Measurements from ENCODE around the gene GRHL1. TPM values are rescaled to one million over a fixed set of nuclear protein-coding genes. Genes with fewer than 3 reads are reported as not detected.

Gene GRHL1
- total RNA-seq, 1 donor from 2014 or later, result 1.1 TPM

DNA sequence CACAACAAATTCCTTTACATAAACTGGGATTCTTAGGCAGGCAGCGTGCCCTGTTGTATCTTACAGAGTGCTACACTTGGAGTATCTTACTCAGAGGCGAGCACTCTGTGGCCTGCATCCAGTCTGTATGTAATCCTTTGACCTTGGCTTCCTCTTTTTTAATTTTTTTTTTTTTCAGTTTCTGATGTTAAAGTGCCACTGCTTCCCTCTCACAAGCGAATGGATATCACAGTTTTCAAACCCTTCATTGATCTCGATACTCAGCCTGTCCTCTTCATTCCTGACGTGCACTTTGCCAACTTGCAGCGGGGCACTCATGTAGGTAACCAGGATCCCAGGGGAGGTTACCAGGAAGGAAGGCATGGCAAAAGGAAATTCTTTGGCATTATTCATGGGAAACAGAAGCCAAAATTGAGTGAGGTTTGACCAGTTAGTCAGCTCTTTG lies 40.4 kb downstream of the GRHL1 start:
- intact Hi-C loops (cut with micrococcal nuclease), result no loop called here

DNA sequence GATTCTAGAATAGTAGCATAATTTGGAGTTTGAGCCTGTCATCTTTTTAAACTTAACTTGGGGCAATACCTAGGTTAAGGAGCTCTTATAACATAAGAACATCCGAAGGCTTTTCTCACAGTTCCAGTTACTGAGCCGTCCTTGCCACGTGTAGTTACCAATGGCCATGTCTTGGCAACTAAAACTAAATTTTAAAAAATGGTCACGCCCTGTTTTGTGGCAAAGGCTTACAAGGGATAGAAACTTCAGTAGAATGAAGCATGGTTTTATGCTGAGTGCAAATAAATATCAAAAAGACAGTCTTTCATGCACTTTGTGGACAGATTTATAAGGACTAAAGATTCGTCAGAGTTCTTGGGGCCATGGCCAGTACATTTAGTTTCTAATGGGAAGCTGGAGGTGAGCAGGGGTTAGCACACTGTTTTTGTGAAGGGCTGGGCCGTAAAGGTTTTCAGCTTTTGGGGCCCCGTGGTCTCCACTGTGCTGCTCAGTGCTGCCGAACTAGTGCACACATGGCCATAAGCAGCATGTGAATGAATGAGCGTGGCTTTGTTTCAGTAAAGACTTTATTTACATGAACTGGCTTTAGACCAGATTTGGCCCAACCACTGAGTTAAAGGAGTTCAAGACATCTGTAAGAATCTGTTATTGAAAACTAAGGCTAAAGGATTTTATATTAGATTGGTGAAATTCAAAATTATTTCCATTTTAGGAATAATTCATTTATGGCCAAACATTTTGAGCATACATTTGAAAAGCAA lies 41.1 kb downstream of the GRHL1 start:
- intact Hi-C loops (cut with micrococcal nuclease), result no loop called here

DNA sequence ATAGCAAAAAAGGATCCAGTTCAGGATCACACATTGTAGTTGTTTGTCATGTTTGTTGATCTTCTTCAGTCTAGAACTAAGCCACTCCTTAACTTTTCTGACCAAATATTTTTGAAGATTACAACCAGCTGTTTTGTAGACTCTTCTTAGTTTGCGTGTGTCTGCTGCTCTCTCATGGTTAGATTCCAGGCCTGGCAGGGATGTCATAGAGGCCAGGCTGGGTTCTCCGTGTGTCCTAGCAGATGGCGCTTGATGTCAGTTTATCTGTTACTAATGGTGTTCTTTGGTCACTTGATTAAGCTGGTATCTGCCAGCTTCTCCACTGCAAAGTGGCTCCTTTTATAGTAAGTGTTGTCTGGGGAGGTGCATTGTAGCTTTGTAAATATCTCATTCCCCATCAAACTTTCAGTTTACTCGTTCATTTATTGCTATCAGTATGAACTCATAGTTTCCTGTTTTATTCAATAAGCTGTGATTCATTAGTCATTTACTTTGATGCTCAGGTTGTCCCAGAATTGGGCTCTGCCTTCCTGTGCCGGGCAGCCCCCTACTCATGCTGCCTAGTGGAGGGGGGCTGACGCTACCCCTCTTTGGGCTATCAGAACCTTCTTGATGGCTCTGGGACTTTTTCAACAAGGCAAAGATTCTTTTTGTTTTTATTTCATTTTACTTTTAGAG lies 42.1 kb downstream of the GRHL1 start:
- intact Hi-C loops (cut with micrococcal nuclease), result no loop called here

DNA sequence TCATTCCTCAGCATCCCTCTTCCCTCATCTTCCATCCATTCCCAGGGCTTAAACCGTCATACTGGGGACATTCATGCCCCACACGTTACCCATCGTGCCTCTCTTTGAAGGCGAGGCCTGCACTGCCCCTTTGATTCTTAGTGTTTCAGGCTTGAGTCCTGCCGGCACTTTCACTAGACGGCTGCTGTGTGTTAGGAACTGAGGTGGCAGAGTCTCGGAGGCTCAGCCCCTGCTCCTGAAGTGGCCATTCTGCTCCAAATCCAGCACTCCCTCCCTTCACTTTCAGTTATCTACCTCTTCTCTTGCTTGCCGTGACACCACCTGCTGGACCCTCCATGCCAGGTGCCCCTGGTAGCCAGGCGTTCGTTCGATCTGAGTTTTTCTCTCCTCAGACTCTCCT lies 43.0 kb downstream of the GRHL1 start:
- intact Hi-C loops (cut with micrococcal nuclease), result no loop called here

DNA sequence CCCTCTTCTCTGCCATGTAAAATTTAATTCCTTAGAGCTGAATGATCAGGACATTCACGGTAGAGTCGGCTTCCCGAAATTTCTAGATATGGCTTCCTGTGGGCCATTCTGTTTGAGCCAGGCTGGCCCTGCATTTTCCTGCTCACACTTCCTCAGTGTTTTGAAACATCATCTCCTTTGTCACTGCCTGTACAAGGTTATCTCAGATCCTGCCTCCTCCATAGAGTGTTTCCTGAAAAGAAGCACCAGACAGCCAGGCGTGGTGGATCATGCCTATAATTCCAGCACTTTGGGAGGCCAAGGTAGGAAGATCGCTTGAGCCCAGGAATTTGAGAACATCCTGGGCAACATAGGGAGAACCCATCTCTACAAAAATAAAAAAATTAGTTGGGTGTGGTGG lies 43.6 kb downstream of the GRHL1 start:
- intact Hi-C loops (cut with micrococcal nuclease), result no loop called here

DNA sequence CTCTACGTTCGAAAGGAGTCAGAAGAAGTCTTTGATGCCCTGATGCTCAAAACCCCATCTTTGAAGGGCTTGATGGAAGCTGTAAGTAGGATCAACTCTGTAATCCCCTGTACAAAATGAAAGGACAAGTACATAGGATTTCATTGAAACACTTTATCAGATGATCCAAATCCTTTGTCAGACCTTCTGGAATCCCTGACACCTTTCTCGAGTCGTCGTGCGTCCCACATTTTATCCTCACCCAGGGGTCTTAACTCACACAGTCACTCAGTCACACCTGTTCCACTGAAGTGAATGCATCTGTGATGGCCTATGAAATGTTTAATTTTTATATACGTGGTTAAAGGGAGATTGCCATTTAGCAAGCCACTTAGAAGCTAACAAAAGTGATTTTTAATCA lies 44.8 kb downstream of the GRHL1 start:
- intact Hi-C loops (cut with micrococcal nuclease), result no loop called here

DNA sequence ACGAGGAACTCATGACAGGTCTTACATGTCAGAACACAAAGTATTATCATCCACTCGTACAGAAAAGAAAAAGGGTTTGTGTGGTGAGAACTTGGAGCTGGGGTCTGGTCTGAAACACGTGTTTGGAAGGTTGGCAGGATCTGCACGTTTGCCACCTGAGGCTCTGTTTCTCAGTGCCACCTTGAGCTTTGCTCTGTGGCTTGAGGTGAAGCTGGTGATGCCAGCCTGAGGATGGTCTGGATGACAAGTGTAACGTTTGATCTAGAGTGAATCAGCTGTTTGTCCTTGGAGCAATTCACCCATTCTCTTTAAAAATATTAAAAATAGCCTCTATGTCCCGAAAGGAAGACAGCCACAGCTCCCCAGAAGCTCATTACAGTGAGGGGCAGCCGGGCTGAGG lies 46.4 kb downstream of the GRHL1 start:
- intact Hi-C loops (cut with micrococcal nuclease), result no loop called here

DNA sequence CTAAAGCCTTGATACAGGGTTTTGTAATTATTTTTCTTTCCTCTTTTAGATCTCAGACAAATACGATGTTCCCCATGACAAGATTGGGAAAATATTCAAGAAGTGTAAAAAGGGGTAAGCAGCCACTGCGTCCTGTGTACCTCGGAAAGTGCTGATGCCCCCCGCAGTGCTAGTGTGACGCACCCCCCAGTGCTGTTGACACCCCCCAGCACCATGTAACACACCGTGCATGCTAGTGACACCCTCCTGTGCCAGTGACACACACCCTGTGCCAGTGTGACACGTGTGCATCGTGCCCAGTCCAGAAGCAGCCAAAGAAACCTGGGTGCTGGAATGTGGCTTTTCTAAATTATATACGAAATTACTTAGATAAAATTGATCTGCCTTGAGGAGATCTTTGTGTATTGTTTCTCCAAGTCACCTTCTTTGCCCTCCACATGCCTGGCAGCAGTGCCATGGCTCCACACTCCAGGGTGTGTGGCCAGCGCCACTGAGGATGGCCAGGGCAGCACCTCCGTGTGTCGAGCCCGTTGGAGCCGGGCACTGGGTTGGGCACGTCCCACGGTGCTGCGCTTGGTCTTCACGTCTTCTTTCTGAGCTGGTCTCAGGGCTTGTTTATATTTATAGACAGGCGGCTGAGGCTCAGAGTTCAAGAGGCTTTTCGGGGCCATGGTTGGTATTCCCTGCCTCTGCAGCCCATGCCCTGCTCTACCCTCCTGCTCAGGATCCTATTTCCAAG lies 47.6 kb downstream of the GRHL1 start:
- intact Hi-C loops (cut with micrococcal nuclease), result no loop called here

DNA sequence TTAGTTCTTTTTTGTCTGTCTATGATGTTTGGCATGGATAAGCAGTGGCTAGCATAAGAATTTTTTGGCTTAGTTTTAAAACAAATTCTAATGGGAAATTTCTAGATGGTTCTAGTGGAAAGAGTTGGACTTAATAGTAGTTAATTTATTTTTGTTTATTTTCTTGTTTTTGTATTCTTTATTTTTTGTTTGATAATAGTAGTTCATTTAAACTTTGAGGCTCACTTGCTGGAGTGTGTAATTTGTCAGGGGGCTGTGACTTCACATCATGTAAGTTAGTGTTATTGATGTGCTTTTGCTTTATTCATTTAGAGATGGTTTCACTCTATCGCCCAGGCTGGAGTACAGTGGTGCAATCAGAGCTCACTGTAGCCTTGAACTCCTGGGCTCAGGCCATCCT lies 48.2 kb downstream of the GRHL1 start:
- intact Hi-C loops (cut with micrococcal nuclease), result no loop called here

DNA sequence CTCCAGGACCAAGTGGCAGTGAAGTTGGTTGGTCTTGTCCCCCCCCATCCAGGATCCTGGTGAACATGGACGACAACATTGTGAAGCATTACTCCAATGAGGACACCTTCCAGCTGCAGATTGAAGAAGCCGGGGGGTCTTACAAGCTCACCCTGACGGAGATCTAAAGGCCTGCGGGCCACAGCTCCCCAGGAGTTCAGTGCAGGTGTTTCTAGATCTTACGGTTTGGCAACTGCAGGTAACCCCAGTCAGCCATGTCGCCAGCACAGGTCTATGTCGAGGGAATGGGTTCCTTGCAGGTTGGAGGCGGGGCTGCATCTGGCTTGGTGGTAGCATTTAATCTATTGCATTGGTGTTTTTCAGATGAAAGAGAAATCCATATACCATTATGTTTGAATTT lies 49.0 kb downstream of the GRHL1 start:
- intact Hi-C loops (cut with micrococcal nuclease), result no loop called here

DNA sequence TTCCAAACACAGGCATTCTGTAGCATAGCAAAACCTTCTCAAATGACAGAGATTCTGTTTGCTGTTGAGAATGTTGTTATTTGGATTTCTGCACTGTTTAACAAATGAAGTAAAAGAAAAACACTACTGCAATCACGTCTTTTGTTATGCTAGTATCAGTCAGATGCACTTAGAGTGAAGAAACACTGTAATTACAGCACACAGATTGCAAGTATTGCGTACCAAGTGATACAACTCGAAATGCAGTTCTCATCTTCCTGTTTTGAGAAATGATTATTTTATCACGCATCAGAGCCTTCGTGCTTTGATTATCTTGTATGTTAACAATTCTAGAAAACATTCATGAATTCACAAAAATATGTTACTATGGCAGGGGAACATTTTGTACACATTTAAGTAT lies 50.1 kb downstream of the GRHL1 start:
- intact Hi-C loops (cut with micrococcal nuclease), result no loop called here

DNA sequence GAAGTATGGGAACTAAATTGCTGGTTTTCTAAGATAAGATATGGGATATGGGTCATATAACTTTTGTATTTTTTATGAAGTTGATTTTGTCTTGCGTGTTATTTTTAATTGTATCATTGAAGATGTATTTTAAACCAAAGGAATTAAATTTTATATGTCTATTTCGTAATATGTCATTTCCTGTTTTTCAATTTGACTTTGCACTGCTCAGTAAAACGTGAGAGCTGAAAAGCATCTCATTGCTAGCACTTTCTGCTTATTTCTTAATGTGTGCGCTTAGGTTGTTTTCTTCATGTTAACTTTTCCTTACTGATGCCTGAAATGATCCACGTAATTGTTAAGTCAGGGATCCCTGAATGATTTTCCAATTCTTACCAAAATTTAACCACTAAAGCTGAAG lies 50.6 kb downstream of the GRHL1 start:
- intact Hi-C loops (cut with micrococcal nuclease), result no loop called here

DNA sequence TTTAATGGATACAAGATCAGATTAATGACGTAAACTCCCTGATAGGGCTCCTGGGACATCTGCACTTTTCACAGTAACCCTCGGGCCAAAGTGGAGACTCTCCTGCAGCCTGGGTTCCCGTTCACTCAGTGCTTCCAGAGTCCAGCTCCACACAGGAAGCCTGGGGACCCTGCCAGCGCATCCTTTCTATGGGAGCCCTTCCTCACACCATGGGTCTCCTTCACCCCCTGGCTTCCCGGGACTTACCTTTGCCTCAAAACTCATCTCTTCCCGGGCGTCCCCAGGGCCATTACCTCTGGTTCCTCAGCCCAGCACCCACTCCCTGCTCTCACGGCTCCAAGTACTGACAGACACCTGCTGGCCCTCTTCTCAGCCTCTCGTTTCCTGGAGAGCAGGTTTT lies 51.2 kb downstream of the GRHL1 start:
- intact Hi-C loops (cut with micrococcal nuclease), result no loop called here

DNA sequence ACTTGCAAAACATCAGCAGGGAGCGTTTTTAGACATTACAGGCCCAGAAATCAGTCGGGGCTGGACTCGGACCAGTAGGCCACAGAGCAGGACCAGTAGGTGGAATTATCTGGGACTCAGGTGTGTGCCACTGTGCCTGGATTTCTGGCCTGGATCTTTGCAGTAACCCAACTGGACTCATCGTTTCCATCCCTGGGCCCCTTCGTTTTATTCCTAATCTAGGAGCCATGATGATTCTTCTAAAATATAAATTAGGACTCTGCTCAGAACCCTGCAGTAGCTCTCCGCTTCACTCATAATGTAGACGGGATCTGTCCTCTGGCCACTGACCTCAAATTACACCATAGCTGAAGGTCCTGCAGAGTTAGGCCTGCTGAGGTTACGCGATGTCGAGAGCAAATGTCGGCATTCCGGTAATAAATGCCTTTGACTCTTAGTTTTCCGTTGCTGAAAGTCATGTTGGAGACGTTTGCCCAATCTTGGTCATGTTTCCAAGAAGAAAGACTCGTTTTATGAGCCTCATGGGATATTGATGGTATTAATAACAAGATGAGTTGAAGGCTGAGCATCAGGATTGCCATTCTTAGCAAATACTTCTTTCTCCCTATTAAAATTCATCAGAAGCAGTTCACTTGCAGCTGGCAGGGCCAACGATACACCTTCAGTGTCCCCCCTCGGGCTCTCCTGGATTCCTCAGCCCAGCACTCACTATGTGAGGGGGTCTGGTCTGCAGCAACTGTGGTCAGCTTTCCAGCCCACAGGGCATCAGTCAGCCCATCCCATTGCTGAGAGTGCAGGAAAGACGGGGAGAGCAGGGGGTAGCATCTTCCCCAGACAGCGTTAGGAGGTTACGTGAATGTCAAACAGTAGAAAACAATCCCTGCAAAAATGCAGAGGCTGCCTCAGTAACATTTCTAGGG lies 52.0 kb downstream of the GRHL1 start:
- intact Hi-C loops (cut with micrococcal nuclease), result no loop called here

DNA sequence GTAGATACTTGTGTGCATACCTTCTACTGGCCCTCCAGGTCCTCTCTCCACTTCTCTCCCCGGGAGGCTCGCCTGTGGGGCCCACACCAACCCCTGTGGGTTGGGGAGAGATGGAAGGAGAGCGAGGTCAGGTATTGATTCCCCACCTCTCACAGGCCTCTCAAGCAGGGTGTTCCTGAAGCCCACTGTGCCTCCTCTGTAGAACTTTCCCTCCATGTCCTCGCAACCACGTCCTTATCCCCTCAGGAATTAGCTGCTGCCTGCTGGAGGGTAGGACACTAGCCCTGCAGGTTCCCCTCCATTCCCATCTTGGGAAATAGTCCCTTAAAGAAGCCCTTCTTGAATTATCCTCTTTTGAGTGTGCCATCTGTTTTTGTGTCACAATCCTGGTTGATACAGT lies 52.9 kb downstream of the GRHL1 start:
- intact Hi-C loops (cut with micrococcal nuclease), result no loop called here

DNA sequence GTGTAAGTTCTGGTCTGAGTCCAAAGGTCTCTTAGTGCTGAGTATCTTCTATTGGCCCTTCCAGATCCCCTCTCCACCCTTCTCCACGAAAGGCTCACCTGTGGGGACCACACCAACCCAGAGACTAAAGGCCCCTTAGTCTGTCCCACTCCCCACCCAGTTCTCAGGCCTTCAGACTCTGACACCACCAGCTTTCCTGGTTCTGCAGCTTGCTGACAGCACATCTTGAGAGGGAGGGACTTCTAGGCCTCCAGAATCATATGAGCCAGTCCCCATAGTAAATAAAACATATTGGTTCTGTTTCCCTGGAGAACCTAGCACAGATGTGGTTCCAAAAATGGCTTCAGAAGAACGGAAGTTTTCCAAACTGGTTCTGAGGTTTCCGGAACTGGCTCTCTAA lies 53.3 kb downstream of the GRHL1 start:
- intact Hi-C loops (cut with micrococcal nuclease), result no loop called here

DNA sequence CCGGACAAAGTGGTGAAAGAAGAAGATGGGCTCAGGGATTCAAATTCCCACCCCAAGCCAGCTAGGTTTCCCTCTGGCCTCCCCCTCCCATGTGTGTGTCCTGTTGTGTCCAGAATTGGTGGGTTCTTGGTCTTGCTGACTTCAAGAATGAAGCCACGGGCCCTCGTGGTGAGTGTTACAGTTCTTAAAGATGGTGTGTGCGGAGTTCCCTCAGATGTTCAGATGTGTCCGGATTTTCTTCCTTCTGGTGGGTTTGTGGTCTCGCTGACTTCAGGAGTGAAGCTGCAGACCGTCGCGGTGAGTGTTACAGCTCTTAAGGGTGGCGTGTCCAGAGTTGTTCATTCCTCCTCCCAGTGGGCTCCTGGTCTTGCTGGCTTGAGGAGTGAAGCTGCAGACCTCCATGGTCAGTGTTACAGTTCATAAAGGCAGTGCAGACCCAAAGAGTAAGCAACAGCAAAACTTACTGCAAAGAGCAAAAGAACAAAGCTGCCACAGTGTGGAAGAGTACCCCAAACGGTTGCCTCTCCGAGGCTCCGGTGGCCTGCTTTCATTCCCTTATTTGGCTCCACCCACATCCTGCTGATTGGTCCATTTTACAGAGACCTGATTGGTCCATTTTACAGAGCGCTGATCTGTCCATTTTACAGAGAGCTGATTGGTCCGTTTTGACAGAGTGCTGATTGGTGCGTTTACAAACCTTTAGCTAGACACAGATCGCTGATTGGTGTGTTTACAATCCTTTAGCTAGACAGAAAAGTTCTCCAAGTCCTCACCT lies 54.2 kb downstream of the GRHL1 start:
- intact Hi-C loops (cut with micrococcal nuclease), result no loop called here

DNA sequence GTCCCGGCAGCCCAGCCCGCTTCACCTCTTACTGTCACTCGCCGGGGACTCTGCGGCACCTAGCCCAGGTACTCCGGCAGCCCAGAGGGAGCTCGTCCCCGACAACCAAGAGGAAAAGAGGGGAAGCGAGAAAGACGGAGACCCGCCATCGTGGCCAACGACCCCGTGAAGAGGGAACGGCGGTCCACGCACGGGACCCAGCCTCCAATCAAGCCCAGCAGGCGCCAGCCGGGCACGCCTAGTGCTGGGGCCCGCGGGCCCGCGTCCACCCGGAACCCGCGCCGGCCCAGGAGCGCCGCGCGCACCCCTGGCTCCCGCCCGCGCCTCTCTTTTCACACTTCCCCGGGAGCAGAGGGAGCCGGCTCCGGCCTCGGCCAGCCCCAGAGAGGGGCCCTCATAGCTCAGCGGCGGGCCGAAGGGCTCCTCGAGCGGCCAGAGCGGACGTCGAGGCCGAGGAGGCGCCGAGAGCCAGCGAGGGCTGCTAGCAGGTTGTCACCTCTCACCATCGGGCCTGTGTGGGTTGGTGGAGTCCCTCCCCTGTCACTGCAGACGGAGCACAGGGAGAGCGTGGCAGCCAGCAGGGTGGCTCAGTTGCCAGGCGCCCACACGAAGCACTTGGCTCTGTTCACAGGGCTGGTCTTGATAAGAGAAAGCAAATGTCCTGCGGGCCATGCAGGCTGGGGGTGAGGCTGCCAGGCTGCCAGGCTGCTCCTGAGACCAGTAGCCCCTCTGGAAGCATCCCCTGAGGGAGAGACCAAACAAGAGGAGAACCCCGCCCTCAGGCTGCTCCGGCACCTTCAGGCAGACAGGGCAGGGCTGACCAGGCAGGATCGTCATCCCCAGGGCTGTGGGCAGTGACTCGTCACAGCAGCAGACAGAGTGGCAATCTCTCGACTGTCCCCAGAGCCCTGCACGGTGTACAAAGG lies 55.0 kb downstream of the GRHL1 start:
- intact Hi-C loops (cut with micrococcal nuclease), result no loop called here

DNA sequence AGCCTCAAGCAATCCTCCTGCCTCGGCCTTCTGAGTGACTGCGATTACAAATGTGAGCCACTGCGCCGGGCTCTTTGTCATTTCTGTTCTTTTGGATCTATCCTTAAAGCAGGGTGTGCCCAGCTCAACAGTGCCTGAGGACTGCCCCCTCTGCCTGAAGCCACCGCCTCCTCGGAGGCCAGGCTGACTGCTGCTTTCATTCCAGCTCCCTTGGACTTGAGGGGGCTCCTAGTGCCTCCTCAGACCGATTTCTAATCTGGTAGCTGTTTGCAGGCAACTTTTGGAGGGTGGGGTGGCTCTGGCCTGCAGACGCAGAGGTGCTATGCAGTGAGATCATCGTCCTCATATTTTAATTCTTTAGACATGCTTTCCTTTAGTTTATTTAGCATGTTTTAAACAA lies 55.9 kb downstream of the GRHL1 start:
- intact Hi-C loops (cut with micrococcal nuclease), result no loop called here

Measured in T-helper 1 cell treated with Interleukin-12 subunit alpha and Interleukin-12 subunit beta and Interleukin-4 antibody, amounts not matched to agents 30 ng/mL and 1 ng/mL, for 36 hours (primary cell).